C1 segment of cervical spinal cord (tissue), 14 donors: Measurements from ENCODE around the gene SLC7A10.

Experiments used
- DNase-seq, 14 donors: peaks; one replicate each; lab custom pipeline; 2025; lab: John Stamatoyannopoulos, UW

The SLC7A10 gene

GRCh38 chr19:33255781-33256180 lies 30.1 kb upstream of the SLC7A10 start:
- no peak for DNase-seq

DNA sequence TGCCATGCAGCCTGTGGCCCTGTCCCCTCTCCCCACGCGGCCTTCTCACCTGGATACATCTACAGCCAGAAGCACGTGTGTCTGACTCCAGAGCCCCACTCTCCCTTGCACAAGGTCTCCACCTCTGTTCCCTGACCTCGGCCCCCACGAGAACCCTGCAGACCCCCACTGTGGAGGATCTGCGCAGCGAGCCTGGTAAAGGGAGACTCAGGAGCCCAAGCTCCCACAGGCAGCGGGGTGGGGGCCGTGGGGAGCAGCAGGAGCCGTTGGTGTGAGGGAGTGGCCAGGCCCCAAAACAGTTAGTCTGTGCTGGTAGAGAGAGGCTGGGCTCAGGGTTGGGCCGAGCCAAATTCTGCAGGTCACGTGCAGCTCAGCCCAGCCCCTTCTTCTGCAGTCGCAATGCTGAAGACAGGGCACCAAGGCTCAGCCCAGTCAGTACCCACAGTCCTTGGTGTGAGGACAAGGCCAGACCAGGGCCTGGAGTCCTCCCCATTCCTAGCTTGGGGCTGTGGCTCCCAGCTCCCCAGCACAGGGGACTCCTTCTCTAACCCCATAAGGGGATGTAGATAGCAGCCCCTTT lies 28.7 kb upstream of the SLC7A10 start:
- no peak for DNase-seq

GRCh38 chr19:33252971-33253370 lies 27.3 kb upstream of the SLC7A10 start:
- peak in 6 of 14 donors; percentile 9 to 60 (median 29) for DNase-seq

- no peak for DNase-seq
Observed at GRCh38 chr19:33252418-33252962, 26.8 kb upstream of the SLC7A10 start.

DNA sequence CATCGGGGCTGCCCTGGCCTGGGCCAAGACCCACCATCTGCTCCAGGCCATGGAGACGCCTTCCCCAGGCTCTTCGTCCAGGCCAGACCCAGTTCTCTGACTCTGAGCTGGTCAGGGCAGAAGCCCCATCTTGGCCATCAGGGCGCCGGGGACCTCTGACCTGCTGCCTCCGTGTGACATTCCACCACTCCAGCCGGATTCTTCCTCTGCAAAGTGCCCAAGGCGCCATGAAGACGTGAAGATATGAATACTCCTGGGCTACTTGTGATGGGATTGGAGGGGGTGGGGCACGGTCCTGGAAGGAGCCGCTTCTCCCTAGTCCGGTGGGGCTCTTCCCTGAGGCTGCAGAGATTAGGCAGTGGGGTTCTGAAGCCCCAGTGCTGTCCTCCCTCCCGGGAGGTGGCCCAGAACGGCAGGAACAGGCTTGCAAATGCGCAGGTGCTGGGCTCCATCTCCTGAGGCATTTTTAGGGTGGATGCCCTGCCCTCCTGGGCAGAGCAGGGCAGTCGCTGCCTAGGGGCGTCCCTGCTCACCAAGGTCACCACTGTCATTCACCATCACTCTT lies 26.0 kb upstream of the SLC7A10 start:
- no peak for DNase-seq

- DNase-seq = no peak
Observed at GRCh38 chr19:33251076-33251475, 25.4 kb upstream of the SLC7A10 start.

- no peak for DNase-seq
Observed at GRCh38 chr19:33250500-33250899, 24.9 kb upstream of the SLC7A10 start.

- no peak for DNase-seq
Observed at GRCh38 chr19:33249740-33250366, 24.2 kb upstream of the SLC7A10 start.

- DNase-seq = peak in 1 of 14 donors; percentile 17
Observed at GRCh38 chr19:33248954-33249613, 23.4 kb upstream of the SLC7A10 start.

DNA sequence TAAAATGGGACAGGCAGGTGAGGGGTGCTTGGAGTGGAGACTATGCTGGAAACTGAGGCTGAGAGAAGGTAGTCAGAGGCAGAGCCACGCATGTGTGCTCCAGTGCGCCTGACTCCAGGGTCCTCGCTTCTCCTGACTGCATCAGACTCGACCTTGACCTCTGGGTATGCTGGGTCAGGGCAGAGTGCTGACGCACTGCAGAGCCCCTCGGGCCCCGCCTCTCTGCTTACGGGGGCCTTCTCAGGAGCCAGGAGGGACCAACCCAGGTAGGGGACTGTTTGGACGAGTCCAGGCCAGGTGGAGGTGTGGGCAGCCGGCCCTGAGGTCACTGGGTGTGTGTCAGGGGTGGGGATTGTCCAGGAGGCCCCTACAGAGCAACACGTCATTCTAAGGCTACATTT lies 22.9 kb upstream of the SLC7A10 start:
- no peak for DNase-seq

GRCh38 chr19:33248104-33248503 lies 22.5 kb upstream of the SLC7A10 start:
- DNase-seq = no peak

GRCh38 chr19:33247441-33247819 lies 21.8 kb upstream of the SLC7A10 start:
- DNase-seq = no peak

GRCh38 chr19:33246709-33247440 lies 21.2 kb upstream of the SLC7A10 start:
- no peak for DNase-seq

DNA sequence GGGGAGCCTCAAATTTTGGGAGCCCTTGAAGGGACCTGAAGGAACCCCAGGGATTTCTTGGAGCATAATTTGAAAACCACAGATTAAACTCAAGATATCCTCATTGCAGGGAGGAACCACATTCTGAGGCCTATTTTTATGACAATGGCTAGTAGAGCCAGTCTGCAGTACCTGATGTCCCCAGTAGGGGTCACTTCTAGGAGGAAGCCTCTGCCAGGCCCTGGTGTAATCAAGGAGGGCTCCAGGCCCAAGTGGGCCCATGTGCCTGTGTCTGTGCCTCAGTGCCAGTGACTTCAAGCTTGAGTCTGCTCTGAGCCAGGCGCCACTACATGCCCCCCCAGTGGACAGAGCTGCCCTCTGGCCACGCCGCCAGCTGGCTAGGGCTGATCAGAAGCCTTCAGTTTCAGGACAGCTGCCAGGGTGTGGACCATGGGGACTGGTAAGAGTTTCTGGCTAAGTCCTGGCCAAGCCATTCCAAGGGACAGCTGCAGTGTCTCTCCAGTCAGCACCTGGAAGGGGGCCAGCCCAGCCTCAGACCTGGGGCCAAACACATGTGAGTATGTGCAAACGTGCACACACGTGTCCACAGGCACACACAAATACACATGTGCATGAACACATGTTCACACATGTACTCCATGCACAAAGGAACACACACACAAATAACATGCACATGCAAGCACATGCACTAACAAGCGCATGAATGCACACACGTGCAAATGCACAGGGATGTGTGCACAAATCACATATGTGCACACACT lies 20.5 kb upstream of the SLC7A10 start:
- DNase-seq = no peak

GRCh38 chr19:33242911-33243310 lies 17.3 kb upstream of the SLC7A10 start:
- DNase-seq = no peak

DNA sequence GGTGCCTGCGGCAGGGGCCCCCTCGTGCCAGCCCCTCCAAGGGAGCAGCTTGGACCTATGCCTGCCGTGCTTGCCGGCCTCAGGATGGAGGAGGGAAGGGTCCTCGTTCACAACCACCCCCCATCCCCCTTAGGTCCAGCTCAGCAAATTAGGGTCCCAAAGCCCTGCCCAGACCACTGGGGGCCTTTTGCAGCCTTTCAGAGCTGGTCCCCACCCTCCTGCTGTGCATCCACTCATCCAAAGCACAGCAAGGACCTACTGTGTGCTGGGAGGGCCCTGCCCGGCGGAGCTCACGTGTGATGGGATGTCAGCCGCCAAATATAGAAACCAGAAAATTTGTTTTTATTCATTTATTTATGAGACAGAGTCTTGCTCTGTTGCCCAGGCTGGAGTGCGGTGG lies 16.5 kb upstream of the SLC7A10 start:
- DNase-seq = no peak

GRCh38 chr19:33241530-33242101 lies 16.0 kb upstream of the SLC7A10 start:
- peak in 2 of 14 donors; percentile 15 for DNase-seq

- no peak for DNase-seq
Observed at GRCh38 chr19:33241091-33241529, 15.5 kb upstream of the SLC7A10 start.

- peak in 1 of 14 donors; percentile 51 for DNase-seq
Observed at GRCh38 chr19:33240181-33240771, 14.6 kb upstream of the SLC7A10 start.
